ENCODE data around the gene AIDA.
"Not testable (repeated sequence)": the region's sequence is repeated elsewhere in the genome, so short reads cannot be mapped to it uniquely, and the experiment has no call there.

The AIDA gene

DNA sequence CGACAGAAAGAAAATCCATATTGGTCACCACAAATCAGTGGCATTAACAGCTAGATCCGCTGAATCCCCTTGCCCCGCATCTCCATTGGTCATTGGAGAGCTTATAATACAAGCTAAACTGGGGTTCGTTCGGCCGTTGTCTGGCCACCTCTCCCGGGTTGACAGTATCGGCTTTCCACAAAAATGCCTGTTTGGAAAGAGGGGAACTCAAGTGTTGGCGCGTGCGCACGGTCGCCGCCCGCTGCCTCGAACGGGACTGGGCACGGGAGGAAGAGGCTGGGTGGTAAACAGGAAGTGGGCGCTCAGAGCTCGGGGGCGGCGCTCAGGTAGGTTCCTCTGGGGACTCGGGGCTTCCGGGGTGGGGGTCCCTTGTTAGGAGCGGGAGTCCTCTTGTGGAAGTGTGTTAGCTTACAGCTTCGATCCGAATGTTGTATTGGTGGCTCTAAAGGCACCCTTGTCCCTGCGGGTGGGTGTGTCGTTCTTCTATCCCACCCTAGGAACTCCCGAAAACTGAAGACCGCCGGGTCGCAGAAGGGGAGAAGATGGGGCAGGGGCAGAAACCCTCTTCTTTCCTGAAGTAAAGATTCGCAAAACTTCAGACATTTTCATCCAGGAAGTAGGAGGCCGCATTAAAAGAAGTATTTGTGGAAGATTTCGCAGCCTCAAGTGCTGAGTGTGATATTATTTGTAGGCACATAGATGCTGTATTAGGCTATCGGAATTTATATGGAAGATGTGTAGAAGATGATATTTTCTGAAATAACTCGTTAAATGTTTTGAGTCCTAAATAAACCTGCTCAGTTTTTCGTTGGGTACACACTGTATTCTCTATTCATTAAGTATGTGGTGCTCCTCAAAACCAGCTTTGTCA is 1.0 kb upstream of the AIDA start:
- DNase-seq (ENCODE audit: low spot score), result peak; percentile 95

DNA sequence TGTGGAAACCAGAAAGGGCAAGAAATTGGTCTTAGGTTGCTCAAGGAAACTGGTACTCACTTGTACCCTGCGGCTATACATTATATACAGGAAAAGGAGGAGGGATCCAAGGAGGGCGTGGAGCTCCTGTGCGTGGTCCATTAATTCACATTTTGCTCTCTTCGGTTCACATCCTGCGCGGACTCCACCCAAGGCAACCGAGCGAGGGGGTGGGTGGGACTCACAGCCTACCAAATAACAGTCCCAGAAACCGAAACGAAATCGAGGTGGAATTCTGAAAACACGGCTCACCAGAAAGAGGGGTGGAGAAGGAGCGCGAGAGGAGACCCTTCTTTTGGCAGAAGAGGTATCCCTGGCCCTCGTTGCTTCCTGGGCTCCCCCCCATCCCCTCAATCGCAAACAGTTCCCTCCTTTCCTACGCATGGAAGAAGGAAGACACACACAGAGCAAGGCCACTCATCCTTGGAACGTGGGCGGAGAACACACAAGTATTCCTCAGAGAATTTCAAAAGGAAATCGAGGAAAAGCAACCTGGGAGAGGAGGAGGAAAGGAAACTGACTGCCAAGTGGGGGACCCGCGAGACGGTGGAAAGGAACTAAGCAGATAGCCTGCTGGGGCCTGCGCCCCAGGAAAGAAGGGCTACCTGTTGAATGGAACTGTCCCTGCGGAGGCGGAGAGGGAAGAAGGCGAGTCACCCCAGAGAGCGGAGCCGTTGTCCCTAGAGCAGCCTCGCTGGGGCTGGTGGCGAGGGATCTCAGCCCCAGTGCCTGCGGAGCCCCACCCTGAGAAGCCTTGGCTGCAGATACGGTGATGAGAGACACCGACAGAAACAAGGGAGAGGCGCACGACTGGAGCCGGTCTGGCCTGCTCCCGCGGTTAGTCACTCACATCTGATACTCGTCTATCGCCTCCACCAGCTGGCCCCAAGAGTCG is 705 bp downstream of the AIDA start:
- peak; percentile 74 for DNase-seq (ENCODE audit: low spot score)

DNA sequence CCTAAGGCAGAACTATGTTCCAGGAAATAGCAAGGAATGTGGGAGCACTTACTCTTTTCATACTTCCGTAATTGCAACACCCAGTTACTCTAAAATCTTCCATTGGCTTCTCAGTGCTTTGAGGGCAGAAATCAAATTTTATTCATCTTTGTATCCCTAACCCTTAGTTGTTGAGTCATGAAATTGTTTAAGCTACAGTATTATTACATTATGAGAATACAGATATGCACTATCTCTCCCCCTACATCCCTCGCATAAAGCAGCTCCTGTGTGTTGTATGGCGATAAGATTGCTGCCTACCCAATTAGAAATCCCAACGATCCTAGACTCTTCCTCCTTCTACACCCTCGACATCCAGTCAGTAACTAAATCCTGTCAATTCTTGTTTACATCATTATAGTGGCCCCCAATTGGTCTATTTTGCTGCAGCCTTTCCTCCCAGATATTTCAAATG is 2.6 kb downstream of the AIDA start:
- peak; percentile 7 for DNase-seq (ENCODE audit: low spot score)

DNA sequence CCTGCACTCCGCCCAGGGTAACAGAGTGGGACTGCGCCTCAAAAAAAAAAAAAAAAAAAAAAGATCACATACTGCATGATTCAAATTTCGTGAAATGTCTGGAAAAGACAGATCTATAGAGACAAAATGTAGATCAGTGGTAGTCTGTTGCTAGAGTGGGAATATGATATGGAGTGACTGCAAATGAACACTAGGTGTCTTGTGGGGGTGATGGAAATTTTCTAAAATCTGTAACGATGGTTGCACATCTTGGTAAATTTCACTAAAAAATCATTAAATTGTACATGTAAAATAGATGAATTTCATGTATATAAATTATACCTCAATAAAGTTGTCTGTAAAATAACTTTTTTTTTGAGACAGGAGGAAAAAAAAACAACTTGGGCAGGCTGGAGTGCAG is 5.5 kb downstream of the AIDA start:
- DNase-seq (ENCODE audit: low spot score), result no peak

DNA sequence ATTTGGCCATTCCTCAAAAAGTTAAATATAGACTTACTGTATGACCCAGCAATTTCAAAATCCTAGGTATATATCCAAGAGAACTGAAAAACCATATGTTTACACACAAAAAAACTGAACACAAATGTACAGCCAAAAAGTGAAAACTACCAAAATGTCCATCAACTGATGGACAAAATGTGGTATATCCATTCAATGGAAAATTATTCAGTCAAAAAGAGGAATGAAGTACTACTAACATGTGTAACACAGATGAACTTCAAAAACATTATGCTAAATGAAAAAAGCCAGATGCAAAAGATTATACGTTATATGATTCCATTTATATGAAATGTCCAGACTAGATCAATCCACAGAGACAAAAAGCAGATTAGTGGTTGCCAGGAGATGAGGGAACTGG is 8.0 kb downstream of the AIDA start:
- no peak for DNase-seq (ENCODE audit: low spot score)

DNA sequence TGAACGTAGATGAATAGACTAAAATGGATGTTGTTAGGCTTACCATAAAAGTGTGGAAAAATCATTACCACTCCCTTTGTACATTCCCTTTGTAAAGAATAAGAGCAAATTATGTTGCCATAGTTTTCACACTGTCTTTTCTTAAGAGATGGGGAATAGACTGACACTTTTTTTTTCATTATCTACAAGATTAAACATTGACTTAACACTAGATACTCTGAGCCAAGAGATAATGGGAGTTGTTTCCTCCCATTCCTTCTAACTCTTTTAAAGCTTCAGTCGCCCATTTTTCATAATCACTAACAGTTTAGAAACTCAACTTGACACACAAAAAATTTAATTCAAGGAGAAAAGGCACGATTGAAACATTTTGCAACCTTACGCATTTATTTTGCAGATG is 10.1 kb downstream of the AIDA start:
- no peak for DNase-seq (ENCODE audit: low spot score)

DNA sequence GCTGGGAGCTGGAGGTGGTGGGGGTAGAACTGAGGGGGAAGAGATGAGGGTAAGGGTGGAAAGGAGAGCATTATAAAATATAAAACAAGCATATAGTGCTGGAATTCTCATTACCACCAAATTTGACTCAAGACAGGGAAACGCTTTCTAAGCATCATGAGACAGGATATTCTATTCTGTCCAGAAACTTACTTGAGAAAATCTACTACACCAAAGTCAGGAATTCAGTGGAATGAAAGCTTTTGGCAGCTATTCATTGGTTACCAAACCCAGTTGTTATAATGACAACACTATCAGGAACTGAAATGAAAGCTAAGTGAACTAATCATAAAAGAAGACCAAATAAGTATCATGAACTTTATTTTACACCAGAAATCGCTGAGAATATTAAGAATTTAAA is 14.5 kb downstream of the AIDA start:
- DNase-seq (ENCODE audit: low spot score), result peak; percentile 67

DNA sequence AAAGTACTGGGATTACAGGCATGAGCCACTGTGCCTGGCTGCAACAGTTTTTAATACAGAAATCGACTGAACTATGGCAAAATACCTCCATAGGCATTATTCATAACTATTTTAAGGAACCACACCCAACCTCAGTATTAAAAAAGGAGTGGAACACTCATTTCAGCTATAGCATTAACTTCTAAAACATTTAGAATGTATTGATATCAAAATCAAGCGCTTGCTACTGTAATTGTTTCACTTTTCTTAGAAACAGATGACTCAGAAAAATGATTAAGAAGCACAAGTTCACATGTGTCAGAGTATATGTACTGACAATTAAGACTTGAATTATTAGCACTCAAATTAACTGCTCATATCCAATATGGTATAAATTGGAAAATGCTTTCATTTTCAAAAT is 15.1 kb downstream of the AIDA start:
- DNase-seq (ENCODE audit: low spot score), result no peak

DNA sequence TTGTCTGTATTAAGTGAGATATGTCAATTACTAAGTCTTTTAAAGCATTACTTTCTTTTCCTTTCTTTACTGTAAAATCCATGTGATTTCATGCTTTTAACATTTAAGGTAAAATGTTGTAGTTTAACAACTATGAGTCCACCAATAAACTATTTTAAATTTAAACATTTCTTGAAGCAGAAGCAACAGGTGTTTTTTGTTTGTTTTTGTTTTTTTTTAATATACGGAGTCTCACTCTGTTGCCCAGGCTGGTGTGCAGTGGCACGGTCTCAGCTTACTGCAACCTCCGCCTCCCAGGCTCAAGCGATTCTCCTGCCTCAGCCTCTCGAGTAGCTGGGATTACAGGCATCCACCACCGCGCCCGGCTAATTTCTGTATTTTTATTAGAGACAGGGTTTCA is 15.6 kb downstream of the AIDA start:
- DNase-seq (ENCODE audit: low spot score), result no peak

DNA sequence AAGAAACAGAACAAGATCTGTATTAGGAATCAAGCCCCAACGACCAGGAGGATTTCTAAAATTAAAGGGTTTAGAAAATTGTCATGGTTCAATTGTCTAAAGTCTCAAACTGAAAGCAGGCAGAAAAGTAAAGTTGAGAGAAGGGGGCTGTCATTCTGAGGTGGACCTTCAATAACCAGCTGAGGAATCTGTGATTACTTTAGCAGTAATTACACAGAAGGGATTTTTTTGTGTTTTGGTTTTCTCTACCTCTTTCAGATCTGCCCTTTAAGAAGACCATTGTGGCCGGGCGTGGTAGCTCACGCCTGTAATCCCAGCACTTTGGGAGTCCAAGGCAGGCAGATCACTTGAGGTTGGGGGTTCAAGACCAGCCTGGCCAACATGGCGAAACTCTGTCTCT is 17.4 kb downstream of the AIDA start:
- no peak for DNase-seq (ENCODE audit: low spot score)

DNA sequence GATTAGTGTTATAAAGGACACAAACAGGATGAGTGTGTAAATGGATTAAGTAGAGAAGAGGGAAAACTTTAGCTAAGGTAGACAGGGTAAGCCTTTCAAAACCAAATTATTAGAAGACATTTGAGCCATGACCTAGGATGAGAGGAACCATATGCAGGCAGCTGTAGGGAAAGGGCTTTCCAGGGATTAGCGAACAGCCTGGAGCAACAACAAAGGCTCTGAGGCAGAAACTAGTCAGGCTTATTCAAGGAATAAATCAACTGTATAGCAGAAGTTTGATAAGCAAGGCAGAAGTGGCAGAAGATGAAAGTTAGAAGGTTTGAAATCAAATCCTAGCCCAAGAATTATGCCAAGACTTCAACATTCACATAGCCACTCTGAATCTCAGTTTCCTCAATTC is 21.3 kb downstream of the AIDA start:
- DNase-seq (ENCODE audit: low spot score), result no peak

DNA sequence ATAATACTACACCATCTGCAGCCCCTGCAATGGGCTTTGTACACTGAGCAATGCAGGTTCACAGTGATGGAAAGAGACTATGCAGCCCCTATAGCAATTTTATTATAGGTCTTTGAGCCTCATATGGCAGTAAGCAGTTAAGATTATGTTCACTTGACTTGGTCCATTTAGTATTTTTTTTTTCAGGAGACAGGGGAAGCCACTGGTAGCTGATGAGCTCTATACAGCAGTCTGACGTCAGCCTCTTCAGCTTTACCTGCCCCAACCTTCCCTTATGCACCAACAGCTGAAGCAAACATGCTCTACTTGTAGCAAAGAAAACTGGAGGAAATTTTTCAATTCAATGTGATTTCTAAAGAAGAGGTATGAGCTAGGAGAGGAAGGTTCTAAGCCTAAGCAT is 32.2 kb downstream of the AIDA start:
- DNase-seq (ENCODE audit: low spot score), result no peak

DNA sequence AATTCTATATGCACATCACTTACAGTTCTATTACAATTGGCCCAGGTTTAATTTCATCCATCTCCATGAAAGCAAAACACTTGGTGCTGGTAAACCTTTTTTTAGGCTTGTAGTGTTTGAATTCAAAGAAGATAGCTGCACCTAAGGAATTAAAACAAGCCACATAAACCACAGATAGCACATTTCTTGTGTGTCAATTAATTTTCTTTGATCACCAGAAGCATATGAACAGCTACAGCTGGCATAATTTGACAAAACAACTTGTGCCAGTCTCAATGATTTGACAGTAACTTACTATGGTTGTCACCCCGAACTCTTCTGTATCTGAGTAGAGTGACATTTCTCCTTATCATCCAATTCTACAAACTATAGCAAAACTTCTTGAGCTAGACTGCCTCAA is 42.2 kb downstream of the AIDA start:
- no peak for DNase-seq (ENCODE audit: low spot score)

DNA sequence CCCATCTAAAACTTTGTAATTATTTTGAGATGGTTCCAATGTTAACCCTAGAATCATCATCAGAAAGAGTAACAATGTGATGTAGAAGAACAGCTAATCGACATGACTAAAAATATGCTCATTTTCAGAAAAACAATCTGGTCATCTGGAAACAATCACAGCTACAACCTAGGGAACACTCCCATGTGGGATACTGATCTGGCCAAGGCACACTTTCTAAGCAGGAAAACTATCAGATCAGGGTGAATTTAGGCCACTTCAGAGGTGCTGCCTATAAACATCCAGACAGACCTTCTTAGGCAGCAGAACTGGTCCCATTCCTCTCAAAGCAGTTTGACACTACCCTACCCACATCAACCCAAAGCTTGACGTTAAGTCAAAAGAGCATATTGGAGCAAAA is 43.2 kb downstream of the AIDA start:
- DNase-seq (ENCODE audit: low spot score), result not testable (repeated sequence)

DNA sequence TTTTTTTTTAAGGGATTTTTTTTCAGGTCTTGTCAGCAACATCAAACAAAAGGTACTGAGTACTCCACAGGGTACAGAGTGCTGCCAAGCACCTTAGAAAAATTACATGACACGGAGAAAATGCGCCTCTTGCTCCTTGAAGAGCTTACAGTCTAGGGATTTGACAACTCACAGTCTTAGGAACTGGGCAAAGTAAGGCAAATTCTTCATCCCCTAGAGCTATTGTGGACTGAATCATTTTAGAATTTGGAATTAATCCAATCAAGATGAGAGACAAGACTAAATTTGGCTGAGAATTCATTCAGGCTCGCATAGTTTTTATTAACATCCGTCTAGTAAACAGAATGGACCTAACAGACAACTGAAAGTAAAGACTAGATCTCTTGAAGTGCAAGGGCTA is 44.1 kb downstream of the AIDA start:
- not testable (repeated sequence) for DNase-seq (ENCODE audit: low spot score)

DNA sequence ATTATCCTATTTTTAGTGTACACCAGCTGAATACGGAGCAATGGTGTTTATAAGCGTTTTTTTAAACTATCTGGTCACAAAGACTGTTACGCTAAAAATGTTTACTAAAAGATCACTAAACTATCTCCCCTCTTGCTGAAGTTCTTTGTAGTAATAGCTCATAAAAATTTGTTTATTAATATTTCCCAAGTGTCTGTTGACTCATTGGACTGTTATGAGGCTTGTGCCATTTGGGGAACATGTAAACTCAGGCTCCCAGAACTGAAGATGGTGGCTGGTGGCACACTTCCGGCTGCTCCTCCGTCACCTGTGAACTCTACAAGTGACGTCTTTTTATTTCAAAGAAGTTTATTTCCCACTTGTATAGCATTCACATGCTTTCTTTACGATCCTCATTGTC is 46.3 kb downstream of the AIDA start:
- no peak for DNase-seq (ENCODE audit: low spot score)

DNA sequence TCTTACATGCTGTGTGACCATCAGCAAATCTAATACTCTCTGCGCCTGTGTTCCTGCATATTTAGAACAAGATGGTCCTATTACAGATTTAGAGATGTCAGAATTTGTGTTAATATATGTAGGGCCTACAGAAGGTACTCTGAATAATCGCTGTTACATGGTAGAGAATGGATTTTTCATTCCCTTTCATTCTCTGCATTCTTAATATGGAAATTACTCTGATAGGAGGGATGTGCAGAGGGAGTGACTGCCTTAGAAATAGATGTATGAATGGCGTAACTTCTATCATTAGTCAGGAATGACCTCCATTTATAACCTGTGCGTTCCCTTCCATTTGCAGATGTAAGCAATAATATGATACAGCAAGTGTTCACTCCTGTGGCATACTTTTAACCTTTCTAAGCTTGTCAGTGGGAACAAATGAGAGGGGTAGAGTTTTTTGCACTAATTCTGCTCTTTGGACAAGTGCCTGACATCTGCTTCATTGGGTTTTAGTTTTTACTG is 48.8 kb downstream of the AIDA start:
- no peak for DNase-seq (ENCODE audit: low spot score)

DNA sequence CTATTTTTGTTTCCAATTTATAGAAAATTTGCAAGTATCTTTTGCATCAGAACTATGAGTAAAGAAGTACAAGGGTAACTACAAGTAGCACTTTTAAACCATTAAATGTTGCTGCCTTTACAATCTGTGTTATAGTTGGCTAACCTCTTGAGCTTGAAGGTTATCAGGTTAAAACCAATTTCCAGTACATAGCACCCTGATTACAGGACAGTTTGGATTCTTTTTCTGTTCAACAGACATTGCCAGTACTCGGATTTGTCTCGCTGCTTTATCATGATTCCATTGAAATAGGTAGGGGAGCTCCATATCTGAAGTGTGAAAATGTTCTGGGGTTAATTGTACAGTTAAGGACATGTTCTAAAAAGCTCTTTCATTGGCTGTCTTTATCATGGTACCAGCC is 54.4 kb downstream of the AIDA start:
- no peak for DNase-seq (ENCODE audit: low spot score)

DNA sequence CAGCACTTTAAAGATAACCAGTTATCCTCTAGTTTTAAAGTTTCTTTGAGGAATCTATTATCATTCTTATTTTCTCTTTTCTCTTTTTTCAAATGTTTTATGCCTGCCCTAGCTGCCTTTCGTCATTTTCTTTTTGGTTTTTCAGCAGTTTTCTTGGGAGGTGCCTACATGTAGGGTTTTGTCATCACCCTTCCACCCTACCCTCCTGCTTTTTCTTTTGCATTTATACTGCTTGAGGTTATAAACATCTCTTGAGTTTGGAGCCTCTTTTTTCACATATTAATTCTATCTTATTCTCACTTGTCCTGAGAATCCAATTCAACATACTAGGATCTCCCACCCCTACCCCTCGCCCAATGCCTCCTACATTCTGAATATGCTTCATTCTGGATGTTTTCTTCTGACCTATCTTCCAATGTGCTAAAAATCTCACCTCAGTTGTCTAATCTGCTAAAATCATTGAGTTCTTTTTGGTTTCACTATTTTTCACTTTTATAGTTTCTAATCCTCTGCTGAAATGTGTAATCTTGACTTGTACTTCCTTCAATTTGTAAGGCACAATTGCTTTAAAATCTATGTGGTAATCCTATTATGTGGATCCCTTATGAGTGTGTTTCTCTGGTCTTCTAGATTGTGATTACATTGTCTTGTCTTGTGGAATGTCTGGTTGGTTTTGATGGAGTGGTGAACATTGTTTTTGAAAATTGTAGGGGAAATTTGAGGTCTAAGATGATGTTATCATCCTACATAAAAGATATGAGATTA is 55.7 kb downstream of the AIDA start:
- no peak for DNase-seq (ENCODE audit: low spot score)

DNA sequence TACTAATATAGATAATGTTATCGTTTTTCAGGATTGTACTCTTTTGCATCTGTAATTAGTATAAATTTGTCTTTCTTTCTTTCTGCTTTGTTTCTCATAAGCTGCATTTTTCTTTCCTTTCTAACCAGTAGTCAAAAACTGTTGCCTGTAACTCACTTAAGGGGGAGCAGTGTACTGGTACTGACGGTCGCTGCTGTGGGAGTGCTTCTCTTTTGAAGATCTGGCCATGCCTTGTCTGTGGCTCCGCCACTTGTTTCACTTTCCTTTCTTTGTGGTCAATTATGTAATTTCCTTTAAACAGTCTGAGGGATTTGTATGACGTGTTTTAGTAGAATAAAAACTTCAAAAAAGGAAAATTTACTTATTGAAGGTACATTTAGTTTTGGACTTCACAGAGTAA is 57.4 kb downstream of the AIDA start:
- peak; percentile 44 for DNase-seq (ENCODE audit: low spot score)

DNA sequence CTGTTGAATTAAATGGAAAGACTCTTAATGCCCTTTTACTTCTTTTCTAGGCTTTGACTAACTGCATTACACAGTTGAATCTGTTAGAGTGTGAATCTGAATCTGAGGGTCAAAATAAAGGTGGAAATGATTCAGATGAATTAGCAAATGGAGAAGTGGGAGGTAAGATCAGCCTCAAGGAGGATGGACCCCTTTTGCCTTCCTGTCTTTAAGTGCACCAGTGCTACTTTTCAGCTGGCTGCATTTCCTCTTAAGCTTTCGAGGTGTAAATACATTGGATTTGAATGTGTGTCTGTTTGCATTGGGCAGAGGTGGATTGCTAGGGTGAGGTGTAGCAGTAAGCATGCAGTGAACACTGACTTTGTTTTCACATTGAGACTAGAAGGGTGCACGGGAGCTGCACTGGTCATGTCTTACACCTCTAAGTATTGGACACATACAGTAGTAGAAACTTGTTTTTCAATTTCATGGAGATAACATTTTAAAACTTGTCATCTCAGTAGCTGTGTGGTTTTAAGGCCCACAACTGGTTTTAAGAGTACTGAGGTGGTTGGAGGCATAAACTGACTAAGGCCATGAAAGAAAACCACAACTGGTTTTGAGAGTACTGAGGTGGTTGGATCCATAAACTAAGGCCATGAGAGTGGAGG is 59.0 kb downstream of the AIDA start:
- no peak for DNase-seq (ENCODE audit: low spot score)

DNA sequence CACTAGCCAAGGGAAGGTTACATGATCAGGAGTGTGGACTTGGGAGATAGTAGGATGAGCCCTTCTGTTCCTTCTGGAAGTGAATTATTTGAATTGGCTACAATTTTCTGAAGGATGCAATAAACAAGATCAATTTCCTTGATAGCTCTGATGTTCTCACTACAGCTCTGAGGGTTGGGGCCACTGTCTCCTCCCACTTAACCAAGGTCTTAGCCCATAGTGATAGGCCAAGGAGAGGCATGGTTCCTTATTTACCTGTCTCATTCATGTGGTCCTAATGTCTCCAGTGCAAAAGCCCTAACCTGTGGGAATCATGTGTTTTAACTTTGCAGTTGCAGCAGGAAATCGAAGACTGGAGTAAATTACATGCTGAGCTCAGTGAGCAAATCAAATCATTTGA is 59.6 kb downstream of the AIDA start:
- DNase-seq (ENCODE audit: low spot score), result no peak
